ENCODE results near the gene DCAF6.
A peak's percentile ranks its signal among the peaks of the same experiment; 100 is the strongest.
"Not testable (repeated sequence)": the region's sequence is repeated elsewhere in the genome, so short reads cannot be mapped to it uniquely, and the experiment has no call there.

DCAF6 gene

GRCh38 chr1:168035345-168035744 is 98.9 kb downstream of the DCAF6 start:
- no peak for DNase-seq

DNA sequence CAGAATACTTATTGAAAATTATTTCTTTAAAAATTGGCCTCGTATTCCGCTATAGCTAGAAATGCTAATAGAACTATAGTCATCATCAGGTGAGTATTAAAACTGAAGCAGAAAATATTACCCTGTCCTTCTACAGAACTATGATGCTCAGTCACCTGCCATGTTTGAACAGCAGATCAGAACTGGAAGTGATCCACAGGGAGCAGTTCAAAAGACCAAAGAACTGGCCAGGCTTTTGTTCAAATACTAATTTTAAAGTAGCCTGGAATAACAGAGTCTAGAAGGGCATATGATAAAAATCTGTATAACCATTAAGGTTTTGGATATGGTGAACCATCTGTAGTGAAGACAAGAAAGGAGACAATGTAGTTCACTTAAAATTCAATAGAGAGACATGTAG is 105.9 kb downstream of the DCAF6 start:
- DNase-seq, result no peak

- DNase-seq, result no peak
These were observed 108.8 kb downstream of the DCAF6 start for GRCh38 chr1:168045311-168045710.

GRCh38 chr1:168050307-168050706 is 113.8 kb downstream of the DCAF6 start:
- DNase-seq, result peak; percentile 31 to 45

DNA sequence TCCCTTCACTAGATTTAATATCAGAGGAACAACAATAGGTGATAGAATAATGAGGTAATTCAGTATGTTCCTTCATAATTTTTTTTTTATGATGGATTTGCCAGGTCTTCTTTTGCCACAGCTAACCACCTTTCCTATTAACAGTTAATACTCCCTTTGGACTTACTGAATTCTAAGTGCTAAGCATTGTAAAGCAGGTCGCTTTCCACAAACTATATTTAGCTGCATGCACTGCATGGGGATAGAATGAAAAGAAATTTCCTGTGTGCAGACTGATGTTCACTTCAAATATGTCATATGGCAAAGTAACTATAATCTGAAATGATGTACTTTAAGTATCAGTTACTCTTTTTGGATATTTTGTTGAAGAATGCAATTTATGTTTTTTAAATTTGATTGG is 114.4 kb downstream of the DCAF6 start:
- no peak for DNase-seq

- no peak for DNase-seq
These were observed 117.2 kb downstream of the DCAF6 start for GRCh38 chr1:168053681-168054080.

DNA sequence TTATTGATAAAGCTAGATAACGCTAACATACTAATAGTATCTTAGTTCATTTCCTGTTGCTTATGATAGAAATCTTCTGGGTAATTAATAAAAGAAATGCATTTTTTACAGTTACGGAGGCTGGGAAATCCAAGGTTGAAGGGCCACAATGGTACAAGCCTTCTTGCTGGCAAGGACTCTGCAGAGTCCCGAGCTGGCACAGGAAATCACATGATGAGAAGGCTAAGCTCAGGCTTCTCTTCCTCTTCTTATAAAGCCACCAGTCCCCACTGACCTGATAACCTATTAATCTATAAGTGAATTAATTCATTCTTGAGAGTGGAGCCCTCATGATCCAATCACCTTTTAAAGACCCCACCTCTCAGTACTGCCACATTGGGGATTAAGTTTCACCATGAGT is 117.6 kb downstream of the DCAF6 start:
- DNase-seq, result no peak

GRCh38 chr1:168056152-168056551 is 119.7 kb downstream of the DCAF6 start:
- DNase-seq, result not testable (repeated sequence)

GRCh38 chr1:168057355-168057754 is 120.9 kb downstream of the DCAF6 start:
- DNase-seq, result no peak

- no peak for DNase-seq
These were observed 121.4 kb downstream of the DCAF6 start for GRCh38 chr1:168057921-168058320.

GRCh38 chr1:168064216-168064615 is 127.7 kb downstream of the DCAF6 start:
- no peak for DNase-seq

GRCh38 chr1:168065506-168065905 is 129.0 kb downstream of the DCAF6 start:
- DNase-seq, result no peak

DNA sequence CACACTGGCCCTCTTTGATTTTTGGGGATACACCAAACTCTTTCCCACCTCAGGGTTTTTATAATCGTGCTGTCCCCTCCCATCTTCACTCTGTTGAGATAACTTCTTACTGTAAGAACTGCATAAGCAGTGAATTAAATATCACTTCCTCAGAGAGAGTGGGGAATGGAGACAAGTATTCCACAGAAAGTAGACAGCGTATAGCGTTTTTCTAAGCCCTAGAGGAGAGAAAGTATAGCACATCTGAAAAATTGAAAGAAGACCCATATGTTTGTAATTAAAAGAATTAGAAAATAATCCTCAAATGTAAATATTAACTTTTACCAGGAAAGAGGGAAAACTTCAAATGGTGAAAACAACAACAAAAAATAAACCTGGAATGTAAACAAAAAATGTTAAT is 132.9 kb downstream of the DCAF6 start:
- no peak for DNase-seq

DNA sequence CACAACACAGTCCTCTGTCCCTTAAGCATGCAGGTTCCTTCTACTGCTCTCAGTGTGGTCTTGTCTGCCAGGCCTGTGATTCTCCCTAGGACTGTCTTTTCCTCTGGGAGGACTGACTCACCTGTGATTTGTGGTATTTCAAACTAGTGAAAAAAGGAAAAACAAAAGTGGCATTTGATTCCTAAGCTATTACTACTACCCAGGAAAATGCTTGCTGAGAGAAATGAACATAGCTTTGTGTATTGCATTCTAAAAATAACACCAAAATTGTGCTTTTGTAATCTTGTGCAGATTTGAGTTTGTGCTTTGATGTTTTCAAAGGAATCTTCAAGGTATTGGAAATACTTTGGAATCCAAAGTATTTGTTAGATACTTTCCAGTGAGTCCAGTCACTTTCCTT is 143.3 kb downstream of the DCAF6 start:
- no peak for DNase-seq

DNA sequence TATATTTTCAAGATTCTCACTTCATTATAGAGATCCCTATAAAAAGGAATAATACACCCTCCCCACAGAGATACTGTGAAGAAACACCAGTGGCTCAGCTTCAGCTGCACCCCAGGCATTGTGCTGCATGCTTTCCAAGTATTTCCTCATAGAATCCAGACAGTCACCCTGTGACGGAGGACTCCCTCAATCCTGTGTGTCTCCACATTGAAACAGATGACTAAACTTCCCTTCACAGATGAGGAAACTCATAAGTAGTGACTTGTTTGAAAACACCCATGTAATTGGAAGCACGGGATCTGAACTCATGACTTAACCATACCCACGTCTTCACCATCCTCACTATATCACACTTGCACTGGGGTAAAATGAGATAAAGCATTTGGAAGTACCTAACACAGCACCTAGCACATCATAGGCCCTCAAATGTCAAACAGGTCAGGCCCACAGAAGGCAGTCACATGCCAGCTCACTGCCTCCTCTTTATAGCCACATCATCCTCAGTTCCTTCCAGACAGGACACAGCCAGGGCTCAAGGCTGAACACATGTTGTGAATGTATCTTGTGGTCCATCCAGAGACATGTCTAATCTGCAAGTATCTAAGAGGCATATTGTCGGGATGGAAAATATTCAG is 145.0 kb downstream of the DCAF6 start:
- no peak for DNase-seq

DNA sequence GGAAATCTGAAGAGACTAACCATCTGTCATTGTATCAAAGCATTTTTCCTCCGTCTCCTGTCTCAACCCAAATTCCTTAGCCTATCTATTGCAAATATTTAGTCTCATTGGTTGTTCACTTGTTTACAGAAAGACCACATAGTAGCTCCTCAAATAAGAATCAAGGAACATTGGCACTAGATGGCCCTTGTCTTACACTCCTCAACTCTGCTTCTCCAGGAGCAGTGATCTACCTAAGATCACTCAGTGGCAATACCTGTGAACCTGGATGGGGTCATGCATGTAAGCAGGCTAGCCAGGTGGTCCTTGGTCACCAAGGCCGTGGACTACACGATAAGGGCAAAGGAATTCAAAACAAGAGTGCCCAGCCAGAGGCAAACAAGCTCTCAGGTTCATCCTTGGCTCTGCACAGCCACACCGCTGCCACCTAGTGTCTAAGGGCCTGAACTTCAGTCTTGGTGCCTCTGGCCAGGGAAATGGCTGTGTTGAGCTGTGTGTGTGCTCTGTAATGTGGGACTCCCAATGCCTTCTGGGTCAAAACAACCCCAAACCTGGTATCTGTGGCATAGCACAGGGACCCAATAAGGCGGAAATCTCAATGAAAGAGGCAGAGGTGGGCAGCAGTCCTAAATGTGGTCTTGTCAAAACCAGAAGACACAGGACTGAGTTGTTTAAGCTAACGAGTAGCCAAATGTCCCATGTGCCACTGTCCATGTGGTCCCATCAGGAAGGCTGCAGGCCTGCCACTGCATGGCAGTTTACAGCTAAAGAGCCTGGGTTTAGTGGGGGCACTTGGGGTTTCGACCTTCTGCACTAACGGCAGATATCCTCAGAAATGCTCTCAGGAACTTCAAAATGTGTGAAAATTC is 145.8 kb downstream of the DCAF6 start:
- peak; percentile 24 to 46 for DNase-seq

- DNase-seq, result no peak
These were observed 147.2 kb downstream of the DCAF6 start for GRCh38 chr1:168083456-168084325.

- DNase-seq, result no peak
These were observed 148.1 kb downstream of the DCAF6 start for GRCh38 chr1:168084396-168085231.

- DNase-seq, result no peak
These were observed 149.0 kb downstream of the DCAF6 start for GRCh38 chr1:168085401-168085872.

GRCh38 chr1:168086438-168086837 is 150.0 kb downstream of the DCAF6 start:
- no peak for DNase-seq

DNA sequence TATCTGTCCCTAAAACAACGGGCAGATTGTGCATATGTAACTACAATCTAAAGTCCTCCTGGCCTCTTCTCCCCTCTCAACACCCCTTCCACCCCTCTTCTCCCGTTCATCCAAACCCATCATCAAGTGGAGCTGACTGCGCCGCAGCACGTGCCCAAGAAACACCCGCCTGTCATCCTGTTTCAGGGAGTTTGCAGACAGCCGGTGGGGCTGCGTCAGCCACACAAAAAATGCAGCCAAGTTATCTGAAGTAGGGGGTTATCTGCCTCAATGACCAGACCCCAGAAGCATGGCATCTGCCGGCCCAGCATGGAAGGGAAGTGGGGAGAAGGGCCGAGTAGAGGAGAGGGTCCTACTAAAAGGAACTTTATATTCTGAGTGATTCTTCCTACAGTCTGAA is 151.2 kb downstream of the DCAF6 start:
- DNase-seq, result no peak

Measured in NCI-H1930 (cell line).